ENCODE data around the gene AGAP3.

AGAP3 gene

DNA sequence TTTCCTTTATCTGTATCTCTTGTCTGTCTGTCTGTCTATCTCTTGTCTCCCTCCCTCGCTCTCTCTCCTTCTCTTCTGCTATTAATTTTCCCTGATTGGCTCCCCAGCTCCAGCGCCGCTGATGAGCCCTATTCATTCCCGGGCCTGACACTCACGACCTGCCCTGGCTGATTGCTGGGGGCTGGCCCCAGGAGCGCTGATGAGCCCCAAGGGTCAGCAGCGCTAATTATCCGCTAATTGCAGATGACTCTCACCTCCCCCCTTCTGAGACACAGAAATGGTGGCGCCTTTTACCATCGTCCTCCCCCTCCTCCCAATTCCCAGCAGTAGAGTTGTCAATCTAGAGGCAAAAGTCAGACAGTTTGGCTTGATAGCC is 82.5 kb downstream of the AGAP3 start:
- DNase-seq = no peak

DNA sequence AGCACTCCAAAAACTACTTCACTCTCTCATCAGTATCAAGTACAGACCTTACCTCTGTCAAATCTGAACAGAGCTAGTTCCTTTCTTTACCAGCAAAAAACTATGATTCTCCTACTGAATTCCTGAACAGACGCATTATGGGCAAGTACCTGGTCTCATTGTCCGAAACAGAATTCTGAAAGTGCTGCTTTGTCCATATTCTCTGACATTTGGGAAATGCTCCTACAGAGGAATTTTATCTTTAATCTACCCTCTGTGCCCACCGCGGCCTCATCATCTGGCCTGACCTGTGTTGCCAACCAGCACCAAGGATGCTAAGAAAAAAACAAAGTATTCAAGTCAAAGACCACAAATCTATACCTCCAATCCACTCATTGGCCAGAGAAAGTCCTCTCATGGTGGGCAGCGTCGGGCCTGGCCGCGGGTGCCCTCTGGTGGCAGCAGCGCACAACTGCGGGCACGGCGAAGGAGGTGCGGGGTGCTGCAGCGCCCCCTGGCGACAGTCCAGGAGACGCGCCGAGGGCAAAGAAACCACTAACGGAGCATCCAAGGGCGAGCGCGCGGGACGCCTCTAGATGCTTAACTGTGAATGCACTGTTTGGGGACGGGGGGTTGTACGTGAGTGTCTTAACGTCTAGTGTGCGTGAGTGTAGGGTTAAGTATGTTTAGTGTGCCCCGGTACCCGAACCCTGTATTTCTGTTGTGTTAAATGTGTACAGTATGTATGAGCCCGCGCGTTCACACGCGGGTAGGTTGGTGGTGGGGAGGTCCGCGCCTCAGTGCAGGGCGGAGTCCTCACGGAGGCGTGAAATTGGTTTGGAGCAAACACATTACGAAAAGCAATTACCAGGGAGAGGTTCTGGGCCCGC is 86.2 kb downstream of the AGAP3 start:
- no peak for DNase-seq

DNA sequence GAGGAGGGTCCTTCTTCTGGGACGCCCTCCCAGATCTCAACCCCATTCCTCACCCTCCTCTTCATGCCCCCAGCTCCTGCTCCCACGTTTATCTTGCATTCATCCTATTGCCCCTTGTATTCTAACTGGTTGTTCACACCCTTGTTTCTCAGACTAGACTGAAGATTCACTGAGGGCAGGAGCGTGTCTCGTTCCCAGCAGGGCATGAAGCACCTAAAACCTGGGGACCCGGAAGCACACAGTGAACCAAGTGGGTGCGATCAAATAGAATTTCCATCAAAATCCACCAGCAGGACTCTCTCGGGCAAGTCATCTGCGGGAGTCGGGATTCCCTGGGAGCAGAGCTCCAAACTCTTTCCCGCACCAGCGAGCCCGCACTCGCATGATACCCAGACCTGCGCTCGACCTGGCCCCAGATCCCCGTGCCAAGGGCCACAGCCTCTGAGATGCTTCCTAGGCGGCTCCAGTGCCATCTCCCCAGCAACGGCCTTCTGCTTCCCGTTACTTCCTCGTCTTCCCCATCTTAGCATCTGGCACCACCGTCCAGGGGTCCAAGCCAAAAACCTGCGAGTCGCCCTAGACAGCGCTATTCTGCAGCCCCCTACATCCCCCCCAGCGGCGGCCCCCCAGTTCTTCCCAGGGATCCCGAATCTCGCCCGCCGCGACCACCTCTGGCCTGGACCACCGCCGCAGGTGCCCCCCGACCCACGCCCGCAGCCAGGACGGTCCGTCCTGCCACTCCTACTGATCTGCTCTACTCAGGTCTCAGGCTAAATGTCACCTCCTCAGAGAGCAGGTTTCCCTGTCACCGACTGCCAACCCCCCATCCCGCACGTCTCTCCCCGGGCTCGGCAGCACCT is 87.3 kb downstream of the AGAP3 start:
- no peak for DNase-seq

DNA sequence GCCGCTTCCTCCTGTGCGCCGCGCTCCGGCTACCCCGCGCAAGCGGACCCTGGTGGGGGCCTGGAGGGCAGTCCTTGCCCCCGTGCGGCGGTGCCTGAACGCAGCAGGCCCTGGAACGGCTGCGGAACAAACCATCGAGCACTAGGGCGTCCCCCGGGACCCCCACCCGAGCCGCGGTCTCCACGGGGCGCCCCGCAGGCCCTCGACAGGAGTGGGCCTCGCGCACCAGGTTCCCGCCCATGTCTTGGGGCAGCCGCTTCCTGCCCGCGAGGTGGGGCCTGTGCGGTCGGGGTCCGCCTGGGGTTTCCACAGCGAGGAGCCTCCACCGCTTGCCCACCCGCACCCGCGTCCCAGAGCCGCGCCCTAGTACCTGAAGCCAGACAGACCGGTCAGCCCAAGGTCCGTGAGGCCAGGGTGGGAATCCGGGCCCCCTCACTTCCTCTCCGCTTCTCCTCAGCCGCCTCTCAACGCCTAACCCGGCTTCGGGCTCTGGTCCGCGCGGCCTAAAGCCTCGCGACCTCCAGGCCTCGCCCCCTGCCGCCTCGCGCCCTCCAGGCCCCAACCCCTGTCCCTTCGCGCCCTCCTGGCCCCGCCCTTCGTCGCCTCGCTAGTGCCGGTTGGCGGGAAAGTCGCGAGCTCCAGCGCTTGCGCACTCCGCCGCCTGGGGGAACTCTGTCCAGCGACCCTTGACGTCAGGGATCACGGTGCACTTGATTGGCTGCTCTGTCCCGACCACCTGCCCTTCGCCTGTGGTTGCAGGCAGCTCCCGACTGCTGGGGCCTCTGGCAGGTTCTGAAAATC is 88.2 kb downstream of the AGAP3 start:
- DNase-seq = no peak

DNA sequence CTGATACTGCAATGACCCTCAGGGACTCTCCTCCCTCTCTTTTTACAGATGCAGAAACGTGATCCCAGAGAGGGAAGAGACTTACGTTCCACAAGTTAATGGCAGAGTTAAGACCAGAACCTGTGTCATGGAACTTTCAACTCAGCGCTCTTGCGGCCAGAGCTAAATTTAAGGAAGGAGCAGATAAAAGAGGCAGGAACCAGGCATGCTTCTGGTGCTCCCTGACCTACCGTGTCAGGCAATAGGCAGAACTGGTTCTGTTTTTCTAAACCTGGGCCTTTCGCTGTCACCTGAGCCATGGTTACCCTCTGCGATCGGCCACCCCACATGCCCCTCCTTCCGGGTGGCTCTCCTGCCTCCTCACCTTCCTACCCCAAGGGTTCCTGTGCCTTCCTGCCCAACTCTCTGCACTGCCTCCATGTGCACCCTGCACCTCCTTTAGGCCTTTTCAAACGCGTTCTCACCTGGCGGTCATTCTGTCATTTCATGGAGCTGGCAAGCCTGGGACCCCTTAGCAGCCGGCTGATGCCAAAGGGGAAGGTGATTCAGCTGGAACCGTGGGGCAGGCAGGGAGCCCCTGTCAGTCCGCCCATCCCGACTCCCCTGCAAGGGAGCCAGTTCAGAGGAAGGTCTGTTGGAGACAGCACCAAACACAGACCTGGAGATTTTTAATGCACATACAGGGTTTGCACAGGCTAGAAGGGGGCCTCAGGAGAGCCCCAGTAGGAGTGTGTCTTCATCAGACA is 88.9 kb downstream of the AGAP3 start:
- DNase-seq = no peak

DNA sequence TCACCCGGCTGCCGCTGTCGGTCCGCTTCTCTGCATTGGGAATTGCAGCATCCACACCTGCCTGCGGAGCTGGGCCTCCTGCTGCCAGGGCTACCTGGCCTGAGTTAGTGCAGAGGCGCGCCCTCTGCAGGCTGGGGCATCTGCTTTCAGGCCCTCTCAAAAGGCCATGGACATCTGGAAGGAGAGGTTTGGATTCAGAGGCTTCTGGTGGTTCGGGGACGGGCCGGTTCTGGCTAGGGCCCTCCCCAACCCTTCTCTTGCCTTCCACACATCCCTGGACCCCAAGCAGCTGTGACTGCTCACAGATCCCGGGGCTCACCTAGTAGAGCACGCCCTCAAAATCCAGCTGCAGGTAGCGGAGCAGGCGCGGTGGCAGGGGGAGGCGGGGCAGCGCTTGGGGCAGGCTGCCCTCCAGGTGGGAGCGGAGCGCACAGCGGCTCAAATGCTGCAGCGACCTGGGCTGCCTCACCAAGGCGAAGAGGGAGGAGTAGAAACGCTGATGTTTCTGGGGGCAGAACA is 89.6 kb downstream of the AGAP3 start:
- no peak for DNase-seq

DNA sequence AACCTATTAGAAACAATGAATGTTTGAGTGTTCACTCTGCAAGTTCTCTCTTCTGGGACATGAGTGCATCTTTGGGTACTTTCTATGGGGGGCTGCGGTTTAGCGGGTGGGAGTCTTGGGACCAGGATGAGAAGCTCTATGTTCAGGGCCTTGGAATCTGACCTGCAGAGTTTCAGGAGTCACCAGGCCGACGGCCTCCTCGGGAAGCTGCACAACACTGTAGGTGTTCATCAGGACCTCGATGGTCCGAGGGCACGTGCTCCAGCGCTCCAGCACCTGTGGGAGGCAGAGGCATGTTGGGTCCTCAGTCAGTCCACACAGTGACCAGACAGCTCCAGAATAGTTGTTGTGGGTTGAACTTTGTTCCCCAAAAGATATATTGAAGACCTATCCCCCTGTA is 90.1 kb downstream of the AGAP3 start:
- no peak for DNase-seq

DNA sequence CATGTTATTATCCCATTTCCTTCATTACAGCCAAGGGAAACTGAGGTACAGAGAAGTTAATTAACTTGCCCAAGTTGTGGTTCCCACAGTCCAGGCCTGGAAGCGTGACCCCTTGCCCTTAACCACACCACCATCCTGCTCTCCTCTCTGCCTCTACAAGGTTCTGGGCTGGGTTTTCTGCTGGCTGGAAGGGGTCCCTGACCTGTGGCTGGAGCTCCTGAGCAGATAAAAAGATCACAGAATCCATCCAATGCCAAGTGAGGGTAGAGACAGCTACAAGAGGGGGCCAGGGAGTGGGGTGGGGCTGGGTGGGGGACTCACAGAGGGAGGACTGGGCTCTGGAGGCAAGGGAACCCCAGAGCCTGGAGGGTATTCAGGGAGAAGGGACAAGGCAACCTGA is 91.0 kb downstream of the AGAP3 start:
- DNase-seq = no peak

DNA sequence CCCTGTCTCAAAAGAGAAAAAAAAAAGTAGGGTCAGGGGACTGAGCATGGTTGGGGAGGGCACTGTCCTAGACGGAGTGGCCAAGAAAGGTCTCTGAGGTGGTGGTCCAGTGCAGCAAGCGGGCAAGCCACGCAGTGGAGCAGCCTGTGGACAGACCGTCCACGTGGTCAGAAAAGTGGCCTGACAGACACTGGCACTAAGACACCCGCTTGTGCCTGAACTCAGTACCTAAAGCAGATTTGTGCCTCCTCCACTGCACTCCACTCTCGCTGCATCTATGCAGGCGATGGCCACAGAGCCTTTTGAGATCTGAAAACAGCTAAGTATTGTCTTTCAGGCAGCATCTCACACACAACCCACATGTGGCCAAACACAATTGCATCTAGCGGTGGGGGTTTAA is 92.0 kb downstream of the AGAP3 start:
- DNase-seq = no peak

DNA sequence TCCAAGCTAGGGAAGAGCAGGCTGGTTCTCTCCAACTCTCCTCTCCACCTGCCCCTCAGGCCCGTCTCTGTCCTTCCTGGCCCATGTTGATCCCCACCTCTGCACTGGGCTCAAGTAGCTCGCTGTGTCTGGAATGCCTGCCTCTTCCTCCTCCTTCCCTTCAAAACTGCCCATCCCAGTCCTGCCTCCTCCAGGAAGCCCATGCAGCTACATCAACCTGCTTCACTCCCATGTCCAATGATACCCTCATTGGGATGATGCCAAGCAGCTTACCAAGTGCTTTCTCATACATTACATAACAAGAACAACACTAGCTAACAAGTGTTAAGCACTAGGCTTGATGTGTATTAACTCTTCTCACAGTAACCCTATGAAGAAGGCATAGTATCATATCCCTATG is 92.6 kb downstream of the AGAP3 start:
- no peak for DNase-seq

DNA sequence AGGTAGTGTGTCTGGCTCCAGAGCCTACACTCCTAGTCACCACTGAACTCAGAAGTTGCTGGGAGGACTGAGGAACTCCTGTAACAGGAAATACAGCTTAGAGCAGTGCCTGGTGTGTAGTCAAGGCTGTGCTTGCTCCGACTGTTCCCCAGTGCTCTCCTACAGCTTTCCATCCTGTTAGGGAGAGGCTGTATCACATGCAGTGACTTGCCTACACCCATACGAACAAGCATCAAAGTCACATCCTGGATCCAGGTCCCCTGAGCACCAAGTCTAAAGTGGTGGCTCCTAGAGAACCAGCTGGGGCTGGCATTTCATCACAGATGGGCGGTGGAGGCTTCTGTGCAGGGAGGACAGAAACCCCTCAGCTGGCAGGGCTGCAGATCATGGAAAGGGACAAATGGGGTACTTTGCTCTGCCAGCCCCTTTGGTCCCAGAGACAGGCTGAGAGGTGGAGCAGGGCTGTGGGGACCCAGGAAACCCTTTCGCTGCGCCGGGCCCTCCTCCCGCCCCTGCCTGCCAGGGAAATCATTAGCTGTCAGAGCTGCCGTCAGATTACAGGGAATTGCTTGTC is 93.1 kb downstream of the AGAP3 start:
- DNase-seq = no peak

DNA sequence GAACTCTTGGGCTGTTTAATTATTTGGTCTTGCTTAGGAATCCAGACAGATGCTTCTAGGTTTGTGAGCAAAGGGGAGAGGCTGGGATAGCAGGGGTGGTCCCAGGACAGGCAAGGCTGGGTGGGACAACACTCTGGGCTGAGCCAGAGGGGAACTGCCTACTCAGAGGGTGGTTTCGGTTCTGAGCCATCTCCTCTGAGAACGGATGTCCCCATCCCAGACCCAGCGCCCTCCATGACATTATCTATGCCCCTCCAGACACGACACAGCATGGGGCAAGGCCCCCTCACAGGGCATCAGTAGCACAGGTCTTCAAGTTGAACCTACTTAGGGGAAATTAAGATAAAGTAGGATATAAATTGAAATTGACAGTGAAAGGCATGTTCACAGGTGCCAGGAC is 93.7 kb downstream of the AGAP3 start:
- DNase-seq = no peak

DNA sequence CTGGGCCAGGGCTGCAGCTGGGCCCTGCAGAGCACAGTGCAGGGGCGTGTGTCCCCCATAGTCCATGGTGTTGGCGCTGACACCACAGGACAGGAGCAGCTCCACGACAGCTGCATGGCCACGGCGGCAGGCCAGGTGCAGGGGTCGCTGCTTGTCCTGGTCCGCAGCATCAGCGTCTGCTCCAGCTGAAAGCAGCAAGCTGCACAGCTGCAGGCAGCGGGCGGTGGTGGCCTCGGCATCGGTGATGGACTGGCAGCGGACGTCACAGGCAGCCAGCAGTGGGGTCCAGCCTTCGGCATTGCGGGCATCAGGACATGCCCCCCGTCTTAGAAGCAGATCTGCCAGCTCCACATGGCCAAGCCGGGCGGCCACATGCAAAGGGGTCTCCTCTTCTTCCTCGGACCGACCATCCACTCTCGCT is 94.7 kb downstream of the AGAP3 start:
- DNase-seq = no peak

DNA sequence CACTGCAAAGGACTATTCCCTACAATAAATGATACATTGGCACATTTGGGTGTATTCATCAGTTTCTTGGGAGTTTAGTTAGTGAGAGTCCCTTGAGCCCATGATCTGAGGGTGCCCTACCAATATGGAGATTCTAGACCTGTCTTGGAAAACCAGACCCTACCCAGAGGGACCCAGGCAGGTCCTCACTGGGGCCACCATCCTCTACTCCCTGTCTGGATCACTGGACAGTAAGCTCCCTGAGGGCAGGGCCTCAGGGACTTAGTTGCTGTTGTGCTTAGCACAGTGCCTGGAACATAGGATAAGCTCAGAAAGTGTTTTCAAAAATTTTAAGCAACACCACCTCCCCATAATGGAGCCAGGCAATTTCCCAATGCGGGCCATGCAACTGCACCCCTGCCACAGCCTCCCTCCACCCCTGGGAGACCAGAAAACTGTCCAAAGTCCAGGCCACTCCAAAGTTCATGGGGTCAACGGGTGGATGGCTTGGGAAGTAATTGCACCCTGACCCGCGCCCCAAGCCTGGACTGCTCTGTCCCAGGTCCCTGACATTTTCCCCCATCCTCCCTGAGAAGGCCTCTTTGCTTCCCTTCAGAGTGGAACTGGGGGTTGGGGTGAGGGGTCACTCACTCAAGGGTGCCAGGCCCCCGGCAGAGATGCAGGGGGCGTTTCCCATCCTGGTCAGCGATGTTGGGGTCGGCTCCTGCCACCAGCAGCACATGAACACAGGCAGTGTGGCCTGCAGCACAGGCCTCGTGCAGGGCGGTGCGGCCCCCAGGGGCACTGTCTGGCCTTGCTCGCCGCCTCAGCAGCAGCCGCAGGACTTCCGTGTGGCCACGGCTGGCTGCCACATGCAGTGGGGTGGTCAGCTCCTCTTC is 99.7 kb downstream of the AGAP3 start:
- DNase-seq = no peak

DNA sequence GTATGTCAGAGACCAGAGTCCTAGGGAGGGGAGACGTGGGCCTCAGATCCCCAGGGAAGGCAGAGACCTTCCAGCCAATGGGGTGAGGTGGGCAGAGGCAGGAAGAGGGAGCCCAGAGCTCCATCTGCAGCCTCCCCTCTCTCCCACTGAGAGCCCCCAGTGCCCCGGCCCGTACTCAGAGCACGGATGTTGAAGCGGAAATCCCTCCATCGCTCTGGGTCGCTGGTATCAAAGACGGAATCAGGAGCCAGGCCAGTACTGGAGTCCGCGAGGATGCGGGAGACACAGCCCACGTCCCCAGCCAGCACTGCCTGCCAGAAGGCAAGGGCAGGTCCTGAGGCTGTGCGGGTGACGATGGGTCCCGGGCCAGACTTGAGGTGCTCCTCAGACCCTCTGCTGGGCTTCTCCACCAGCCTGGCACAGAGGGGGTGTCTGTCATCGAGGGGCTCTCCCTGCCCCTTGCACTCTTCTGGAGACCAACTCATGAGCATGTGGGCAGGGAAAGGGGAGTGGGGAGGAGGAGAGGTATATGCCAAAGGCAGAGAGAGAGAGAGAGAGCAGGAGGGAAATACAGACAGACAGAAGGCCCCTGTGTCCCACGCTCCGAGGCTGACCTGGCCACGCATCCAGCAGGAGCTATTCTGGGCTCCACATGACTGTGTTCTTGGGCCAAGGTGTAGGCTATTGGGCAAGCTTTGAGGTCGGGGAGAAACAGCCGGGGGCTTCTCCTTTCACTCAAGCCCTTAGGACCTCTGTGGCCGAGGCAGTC is 100.5 kb downstream of the AGAP3 start, which contains the start of gene ASB10:
Gene ASB10 (minus strand): TSS at position 611 of the 769 bp plus-strand sequence. CDS start 120 bp downstream, at position 491.
- no peak for DNase-seq

DNA sequence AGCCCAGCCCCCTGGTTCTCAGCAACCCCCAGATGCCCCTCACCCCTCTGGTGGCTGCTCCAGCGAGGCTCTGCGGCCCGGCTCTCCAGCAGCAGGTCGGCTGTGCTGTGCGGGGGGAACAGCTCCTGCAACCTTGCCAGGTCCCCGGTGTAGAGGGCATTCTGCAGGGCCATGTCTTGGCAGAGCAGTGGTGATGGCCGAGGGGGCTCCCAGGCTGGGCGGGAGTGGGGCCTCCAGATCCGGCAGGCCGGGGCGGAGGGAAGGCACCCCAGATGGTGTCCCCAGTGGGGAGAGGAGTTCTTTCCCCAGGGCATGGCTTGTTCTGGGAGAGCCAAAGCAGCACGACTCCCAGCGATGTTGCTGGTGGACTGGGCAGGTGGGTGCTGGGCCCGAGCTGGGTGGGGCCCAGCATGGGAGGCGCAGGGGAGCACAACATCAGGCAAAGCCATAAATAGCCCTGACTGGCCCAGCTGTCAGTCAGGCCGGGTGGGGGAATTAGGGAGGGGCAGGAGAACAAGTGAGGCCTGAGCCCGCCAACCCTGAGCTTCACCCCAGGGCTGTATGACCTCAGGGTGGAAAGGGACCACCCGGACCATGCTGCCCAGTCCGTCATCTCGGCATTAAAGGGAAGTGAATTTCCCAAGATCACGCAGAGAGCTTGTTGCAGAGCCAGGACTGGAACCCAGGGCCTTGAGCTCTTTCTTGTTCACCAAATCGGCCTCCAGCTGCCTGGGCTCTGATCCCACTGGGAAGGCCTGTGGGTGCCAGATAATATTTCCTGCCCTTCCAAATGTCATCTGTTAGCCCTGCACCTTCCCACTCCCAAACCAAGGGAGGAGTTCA is 101.4 kb downstream of the AGAP3 start:
- DNase-seq = no peak

DNA sequence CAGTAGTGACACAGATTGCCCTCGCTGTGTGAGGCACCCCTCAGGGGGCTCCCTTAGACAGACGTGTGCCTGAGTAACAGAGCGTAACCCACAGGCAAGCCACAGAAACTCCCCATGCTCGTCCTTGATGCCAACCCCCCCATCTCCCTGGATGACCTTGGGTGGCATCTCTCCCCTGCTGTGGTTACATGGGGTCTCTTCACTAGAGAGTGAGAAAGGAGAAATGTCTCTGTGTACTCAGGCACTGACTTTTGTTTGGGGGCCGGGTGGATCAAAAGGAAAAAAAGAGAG is 101.9 kb downstream of the AGAP3 start:
- no peak for DNase-seq

DNA sequence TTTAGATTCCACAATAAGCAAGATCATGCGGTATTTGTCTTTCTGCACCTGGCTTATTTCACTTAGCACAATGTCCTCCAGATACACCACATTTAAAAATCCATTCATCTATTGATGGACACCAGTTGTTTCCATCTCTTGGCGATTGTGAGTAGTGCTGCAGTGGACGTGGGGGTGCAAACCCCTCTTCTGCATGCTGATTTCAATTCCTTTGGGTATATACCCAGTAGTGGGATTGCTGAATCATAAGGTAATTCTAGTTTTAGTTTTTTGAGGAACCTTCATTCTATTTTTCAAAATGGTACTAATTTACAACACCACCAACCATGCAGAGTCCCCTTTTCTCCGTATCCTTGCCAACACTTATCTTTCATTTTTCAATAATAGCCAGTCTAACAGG is 102.8 kb downstream of the AGAP3 start:
- DNase-seq = no peak

DNA sequence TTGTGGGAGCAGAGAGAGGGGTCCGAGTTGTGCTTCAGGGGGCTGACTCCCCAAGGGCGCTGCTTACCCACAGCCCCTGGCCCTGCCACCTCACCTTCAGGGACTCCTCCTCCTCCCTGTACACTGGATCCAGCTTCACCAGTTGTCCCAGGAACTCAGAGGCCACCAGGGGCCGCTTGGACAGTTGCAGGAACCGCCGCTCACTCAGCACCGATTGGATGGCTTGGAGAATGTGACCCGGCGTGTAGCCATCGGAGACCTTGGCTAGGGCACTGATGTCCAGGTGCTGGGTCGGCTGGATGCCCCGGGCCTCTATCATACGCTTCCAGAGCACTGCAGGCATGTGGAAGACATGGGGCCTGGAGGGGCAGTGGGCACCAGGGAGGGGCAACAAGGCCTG is 105.3 kb downstream of the AGAP3 start:
- DNase-seq = no peak

Data from cortex of kidney (tissue), 1 donor.